Gastrocnemius medialis (tissue), 4 donors: Measurements from ENCODE around the gene MON1B. TPM values are rescaled to one million over a fixed set of nuclear protein-coding genes. Genes with fewer than 3 reads are reported as not detected.

Experiments
- ATAC-seq, 2 donors: fragments of 150-250 bp; one replicate each; pipeline ENCODE4 v1.9.1; 2016
- DNase-seq, 2 donors: peaks; one replicate each; pipeline ENCODE4 v3.0.0-alpha.2; 2019
- H3K27ac ChIP-seq, 4 donors: fragments of 200-600 bp; sonication (generic); 1 replicate in 1 of 4; 2 replicates in 3 of 4; pipeline ENCODE4 v1.5.1; 2016 to 2018; ENCODE audit warnings: mild to moderate bottlenecking in 2 of 4, moderate library complexity in 1 of 4
- H3K27me3 ChIP-seq, 3 donors: fragments of 200-600 bp; sonication (generic) in 2 of 3; 1 replicate in 1 of 3; 2 replicates in 2 of 3; pipeline versions ENCODE4 v1.5.1 to v1.6.0; 2016 to 2019; ENCODE audit warnings: mild to moderate bottlenecking in 1 of 3, moderate library complexity in 1 of 3
- H3K36me3 ChIP-seq, 2 donors: fragments of 200-600 bp; sonication (generic) in 1 of 2; one replicate each; pipeline ENCODE4 v1.5.1; 2017 to 2018
- H3K4me1 ChIP-seq, 2 donors: fragments of 200-600 bp; sonication (generic) in 1 of 2; one replicate each; pipeline ENCODE4 v1.5.1; 2016 to 2017; ENCODE audit warnings: mild to moderate bottlenecking in 2 of 2
- H3K4me3 ChIP-seq, 4 donors: fragments of 200-600 bp; sonication (generic) in 3 of 4; 1 replicate in 1 of 4; 2 replicates in 3 of 4; pipeline ENCODE4 v1.5.1; 2016 to 2019; ENCODE audit warnings: mild to moderate bottlenecking in 2 of 4
- H3K9me3 ChIP-seq, 3 donors: fragments of 200-600 bp; sonication (generic) in 2 of 3; 1 replicate in 1 of 3; 2 replicates in 2 of 3; pipeline ENCODE4 v1.5.1; 2016 to 2019
- CTCF ChIP-seq, 5 experiments: fragments of 450-650 bp in 3 of 5; fragments of 200-600 bp in 2 of 5; sonication (generic) in 2 of 5; IDR thresholded peaks in 4 of 5; conservative IDR thresholded peaks in 1 of 5; 1 replicate in 4 of 5; 2 replicates in 1 of 5; pipeline ENCODE4 v1.5.1; 2016 to 2019; ENCODE audit warnings: antibody characterized with exemption in 5 of 5, mild to moderate bottlenecking in 3 of 5, moderate library complexity in 3 of 5
- POLR2A ChIP-seq, 2 donors: fragments of 450-650 bp; IDR thresholded peaks; one replicate each; pipeline ENCODE4 v1.6.1; 2017; ENCODE audit warnings: antibody characterized with exemption in 2 of 2, mild to moderate bottlenecking in 2 of 2, moderate library complexity in 2 of 2
- in situ Hi-C, 4 donors: fragments of 200-750 bp; cut with MboI; loops; one replicate each; pipeline versions ENCODE4 v1.15.0 to v1.8.0; 2017; ENCODE audit warnings: low sequenced_read_pairs in 4 of 4
- intact Hi-C: fragments of 100-400 bp; cut with DNase I; formaldehyde crosslinking; loops from one replicate; pipeline ENCODE4 v1.15.1; 2023; ENCODE audit warnings: low total_unique reads
- total RNA-seq, 4 donors: library from RNA; depleted of rRNA; stranded (reverse); fragments of >200 nt; gene quantifications; one replicate each; pipeline versions ENCODE4 v1.1.0 to v1.2.3, GENCODE V29; 2016

The MON1B gene
- total RNA-seq, 4 donors from 2014 or later: 6.6 to 14.6 (median 10.6) TPM

DNA sequence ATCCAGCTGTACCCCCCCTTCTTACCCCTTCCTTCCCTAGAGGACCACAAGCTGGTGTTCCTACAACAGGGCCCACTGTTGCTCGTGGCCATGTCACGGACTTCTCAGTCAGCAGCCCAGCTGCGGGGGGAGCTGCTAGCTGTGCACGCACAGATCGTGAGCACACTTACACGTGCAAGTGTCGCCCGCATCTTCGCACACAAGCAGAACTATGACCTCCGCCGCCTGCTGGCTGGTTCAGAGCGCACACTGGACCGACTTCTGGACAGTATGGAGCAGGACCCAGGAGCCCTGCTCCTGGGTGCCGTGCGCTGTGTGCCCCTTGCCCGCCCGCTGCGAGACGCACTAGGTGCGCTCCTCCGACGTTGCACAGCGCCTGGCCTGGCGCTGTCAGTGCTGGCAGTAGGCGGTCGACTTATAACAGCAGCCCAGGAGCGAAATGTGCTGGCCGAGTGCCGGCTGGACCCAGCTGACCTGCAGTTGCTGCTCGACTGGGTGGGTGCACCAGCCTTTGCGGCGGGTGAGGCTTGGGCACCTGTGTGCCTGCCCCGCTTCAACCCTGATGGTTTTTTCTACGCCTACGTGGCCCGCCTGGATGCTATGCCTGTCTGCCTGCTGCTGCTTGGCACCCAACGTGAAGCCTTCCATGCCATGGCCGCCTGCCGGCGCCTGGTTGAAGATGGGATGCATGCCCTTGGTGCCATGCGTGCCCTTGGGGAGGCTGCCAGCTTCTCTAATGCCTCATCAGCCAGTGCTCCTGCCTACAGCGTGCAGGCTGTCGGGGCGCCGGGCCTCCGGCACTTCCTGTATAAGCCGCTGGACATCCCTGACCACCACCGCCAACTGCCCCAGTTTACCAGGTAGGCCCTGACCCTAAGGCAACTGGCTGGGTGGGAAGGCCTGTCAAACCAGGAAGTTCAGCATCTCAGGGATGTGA, 3.6 kb downstream of the MON1B start:
- in situ Hi-C loops (loop anchor here in 1 of 4 donors (25.0 kb wide), 2 partner anchors 1582 to 1732 kb away; partner anchors contain the start of genes ADAT1 and TMEM170A), intact Hi-C loops (loop anchor here (5.0 kb wide), 2 partner anchors 528 to 1547 kb away; partner anchors contain the start of genes KARS1, NUDT7 and TERF2IP)
- no peak for TF ChIP-seq CTCF (IDR thresholded peaks at IDR 0.05 in 4 of 5, conservative IDR thresholded peaks at IDR 0.05 in 1 of 5)
- no peak for TF ChIP-seq POLR2A (IDR thresholded peaks at IDR 0.05)
- peaks cover 12 to 15% of the 10 kb centered on the region in 2 donors for H3K4me1 ChIP-seq
- ATAC-seq (no peak), DNase-seq (no peak)
- no peaks in the 10 kb centered on the region for H3K27me3 ChIP-seq
- no peak overlapping the region for H3K4me3 ChIP-seq
- H3K9me3 ChIP-seq: no peaks in the 10 kb centered on the region
- H3K36me3 ChIP-seq: peaks cover 0 to 64% of the 10 kb centered on the region in 2 donors
- H3K27ac ChIP-seq: no peak overlapping the region

GRCh38 chr16:77195411-77195810, 4.4 kb downstream of the MON1B start:
- no peak for DNase-seq
- Histone ChIP-seq H3K9me3 (no peaks in the 10 kb centered on the region), H3K27me3 (no peaks in the 10 kb centered on the region), H3K4me1 (peaks cover 12 to 15% of the 10 kb centered on the region in 2 donors), H3K27ac (no peak overlapping the region), H3K4me3 (no peak overlapping the region), H3K36me3 (peaks cover 0 to 67% of the 10 kb centered on the region in 2 donors)
- in situ Hi-C loops: loop anchor here in 1 of 4 donors (25.0 kb wide), 2 partner anchors 1583 to 1733 kb away; partner anchors contain the start of genes ADAT1 and TMEM170A
- intact Hi-C loops: no loop called here
- ATAC-seq: no peak
- TF ChIP-seq POLR2A (IDR thresholded peaks at IDR 0.05) (no peak), CTCF (IDR thresholded peaks at IDR 0.05 in 4 of 5, conservative IDR thresholded peaks at IDR 0.05 in 1 of 5) (no peak)

- H3K27me3 ChIP-seq: no peaks in the 10 kb centered on the region
- no peak for DNase-seq
- no peak overlapping the region for H3K4me3 ChIP-seq
- in situ Hi-C loops (loop anchor here in 1 of 4 donors (25.0 kb wide), 2 partner anchors 1585 to 1735 kb away; partner anchors contain the start of genes ADAT1 and TMEM170A), intact Hi-C loops (no loop called here)
- peaks cover 0 to 67% of the 10 kb centered on the region in 2 donors for H3K36me3 ChIP-seq
- no peak for ATAC-seq
- peaks cover 0 to 2% of the 10 kb centered on the region in 2 donors for H3K4me1 ChIP-seq
- TF ChIP-seq CTCF (IDR thresholded peaks at IDR 0.05 in 4 of 5, conservative IDR thresholded peaks at IDR 0.05 in 1 of 5) (no peak), POLR2A (IDR thresholded peaks at IDR 0.05) (no peak)
- no peak overlapping the region for H3K27ac ChIP-seq
- no peaks in the 10 kb centered on the region for H3K9me3 ChIP-seq
Measured at GRCh38 chr16:77197747-77198146, 6.8 kb downstream of the MON1B start.

DNA sequence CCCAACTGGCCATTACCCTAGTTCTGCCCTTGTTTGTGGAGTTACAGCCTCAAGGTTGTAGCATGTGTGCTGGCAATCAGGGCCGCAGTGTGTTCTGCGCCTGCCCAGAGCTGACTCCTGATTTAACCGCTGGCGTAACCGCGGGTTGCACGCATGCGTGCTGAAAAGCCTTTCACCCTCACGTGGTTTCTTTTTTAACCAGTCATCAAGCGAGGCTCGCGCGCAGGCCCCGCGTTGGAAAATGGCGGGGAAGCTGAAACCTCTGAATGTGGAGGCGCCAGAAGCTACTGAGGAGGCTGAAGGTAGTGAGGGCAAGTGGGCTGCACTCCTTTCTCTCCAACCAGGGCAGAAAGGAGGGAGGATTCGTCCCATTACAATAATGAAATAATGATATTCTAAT, 8.2 kb downstream of the MON1B start, which contains the start of gene SYCE1L:
Gene SYCE1L, plus strand, starts transcription at position 198 of the 400 bp plus-strand sequence. Its CDS starts 44 bp downstream, at position 242.
- Histone ChIP-seq H3K4me1 (no peaks in the 10 kb centered on the region), H3K4me3 (no peak within 1 kb of the TSS), H3K36me3 (peaks cover 0 to 53% of the 10 kb centered on the region in 2 donors), H3K27me3 (no peaks in the 10 kb centered on the region), H3K27ac (no peak within 1 kb of the TSS), H3K9me3 (no peaks in the 10 kb centered on the region)
- TF ChIP-seq POLR2A (IDR thresholded peaks at IDR 0.05) (no peak), CTCF (IDR thresholded peaks at IDR 0.05 in 4 of 5, conservative IDR thresholded peaks at IDR 0.05 in 1 of 5) (no peak)
- DNase-seq (no peak), ATAC-seq (no peak)
- in situ Hi-C loops: loop anchor here in 1 of 4 donors (25.0 kb wide), 2 partner anchors 1587 to 1737 kb away; partner anchors contain the start of genes ADAT1 and TMEM170A
- intact Hi-C loops: no loop called here
